Activated CD8-positive, alpha-beta memory T cell treated with anti-CD3 and anti-CD28 coated beads, Interleukin-2, amount 50 U/mL, for 24 hours (primary cell): ENCODE data around the gene PPP1R13L.
"Not testable (repeated sequence)": the region's sequence is repeated elsewhere in the genome, so short reads cannot be mapped to it uniquely, and the experiment has no call there.

Experiments
- DNase-seq: peaks from one replicate; pipeline ENCODE4 v3.0.0-alpha.2; 2020; ENCODE audit errors: extremely low read depth

Gene PPP1R13L

GRCh38 chr19:45404557-45405434 lies at the start of gene PPP1R13L:
PPP1R13L (minus strand) TSS chr19:45405069; CDS start chr19:45398318, 6,751 bp downstream.
- no peak for DNase-seq

DNA sequence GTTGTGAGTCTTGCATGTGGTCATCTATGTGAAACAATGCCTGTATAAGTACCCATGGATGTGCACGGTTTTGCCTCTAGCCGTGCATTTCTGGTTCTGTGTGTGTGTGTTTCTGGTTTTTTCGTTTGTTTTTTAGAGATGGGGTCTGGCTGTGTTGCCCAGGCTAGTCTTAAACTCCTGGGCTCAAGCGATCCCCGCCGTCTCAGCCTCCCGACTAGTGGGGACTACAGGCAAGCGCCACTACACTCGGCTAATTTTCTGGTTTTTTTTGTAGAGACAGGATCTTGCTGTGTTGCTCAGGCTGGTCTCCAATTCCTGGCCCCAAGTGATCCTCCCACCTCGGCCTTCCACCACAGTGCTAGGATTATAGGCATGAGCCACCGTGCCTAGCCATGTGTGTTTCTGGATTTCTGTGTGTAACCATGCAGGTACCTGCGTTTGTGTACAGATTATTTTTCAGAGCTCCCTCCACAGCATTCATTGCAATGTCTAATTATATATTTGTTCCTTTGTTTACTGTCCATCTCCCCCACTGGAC lies 47.0 kb upstream of the PPP1R13L start:
- DNase-seq: no peak

- no peak for DNase-seq
Measured at GRCh38 chr19:45451131-45451849, 46.4 kb upstream of the PPP1R13L start.

DNA sequence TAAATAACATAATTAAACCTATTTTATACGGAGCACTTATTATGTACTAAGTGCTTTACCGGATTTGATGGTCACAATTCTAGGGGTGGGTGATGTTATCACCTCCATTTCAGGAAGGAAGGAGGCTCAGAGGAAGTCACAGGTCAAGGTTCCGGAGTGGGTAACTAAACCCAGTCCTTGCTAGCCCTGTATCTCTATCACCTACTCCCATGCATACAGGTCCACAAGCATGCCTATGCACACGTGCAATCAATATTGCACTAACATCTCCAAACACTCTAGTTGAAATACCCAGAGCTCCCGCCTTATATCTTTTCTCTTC lies 45.1 kb upstream of the PPP1R13L start:
- DNase-seq: no peak

GRCh38 chr19:45448887-45449299 lies 44.0 kb upstream of the PPP1R13L start:
- DNase-seq: no peak

DNA sequence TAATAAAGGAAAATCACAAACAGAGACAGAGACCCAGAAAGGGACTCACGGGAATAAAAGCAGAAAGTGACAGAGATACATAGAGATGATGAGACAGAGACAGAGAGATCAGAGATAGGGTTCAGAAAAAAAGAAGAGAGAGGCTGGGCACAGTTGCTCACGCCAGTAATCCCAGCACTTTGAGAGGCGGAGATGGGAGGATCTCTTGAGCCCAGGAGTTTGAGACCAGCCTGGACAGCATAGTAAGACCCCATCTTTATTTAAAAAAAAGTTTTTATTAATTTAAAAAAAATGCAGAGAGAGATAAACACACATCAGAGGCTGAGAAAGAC lies 43.5 kb upstream of the PPP1R13L start:
- no peak for DNase-seq

GRCh38 chr19:45446944-45447343 lies 42.1 kb upstream of the PPP1R13L start:
- DNase-seq: no peak

- no peak for DNase-seq
Measured at GRCh38 chr19:45446295-45446694, 41.4 kb upstream of the PPP1R13L start.

DNA sequence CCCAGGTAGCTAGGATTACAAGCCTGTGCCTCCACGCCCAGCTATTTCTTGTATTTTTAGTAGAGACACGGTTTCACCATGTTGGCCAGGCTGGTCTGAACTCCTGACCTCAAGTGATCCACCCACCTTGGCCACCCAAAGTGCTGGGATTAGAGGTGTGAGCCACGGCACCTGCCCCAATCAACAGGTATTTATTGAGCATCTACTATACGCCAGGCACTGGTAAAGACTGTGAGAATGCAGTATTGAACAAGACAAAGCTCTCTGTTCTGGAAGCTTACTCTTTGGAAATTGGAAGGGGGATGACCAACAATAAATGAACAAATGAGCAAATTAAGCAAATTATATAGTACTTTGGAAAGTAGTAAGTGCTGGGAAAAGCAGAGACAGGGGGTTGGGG lies 40.3 kb upstream of the PPP1R13L start:
- DNase-seq: no peak

GRCh38 chr19:45444318-45445041 lies 39.6 kb upstream of the PPP1R13L start:
- no peak for DNase-seq

DNA sequence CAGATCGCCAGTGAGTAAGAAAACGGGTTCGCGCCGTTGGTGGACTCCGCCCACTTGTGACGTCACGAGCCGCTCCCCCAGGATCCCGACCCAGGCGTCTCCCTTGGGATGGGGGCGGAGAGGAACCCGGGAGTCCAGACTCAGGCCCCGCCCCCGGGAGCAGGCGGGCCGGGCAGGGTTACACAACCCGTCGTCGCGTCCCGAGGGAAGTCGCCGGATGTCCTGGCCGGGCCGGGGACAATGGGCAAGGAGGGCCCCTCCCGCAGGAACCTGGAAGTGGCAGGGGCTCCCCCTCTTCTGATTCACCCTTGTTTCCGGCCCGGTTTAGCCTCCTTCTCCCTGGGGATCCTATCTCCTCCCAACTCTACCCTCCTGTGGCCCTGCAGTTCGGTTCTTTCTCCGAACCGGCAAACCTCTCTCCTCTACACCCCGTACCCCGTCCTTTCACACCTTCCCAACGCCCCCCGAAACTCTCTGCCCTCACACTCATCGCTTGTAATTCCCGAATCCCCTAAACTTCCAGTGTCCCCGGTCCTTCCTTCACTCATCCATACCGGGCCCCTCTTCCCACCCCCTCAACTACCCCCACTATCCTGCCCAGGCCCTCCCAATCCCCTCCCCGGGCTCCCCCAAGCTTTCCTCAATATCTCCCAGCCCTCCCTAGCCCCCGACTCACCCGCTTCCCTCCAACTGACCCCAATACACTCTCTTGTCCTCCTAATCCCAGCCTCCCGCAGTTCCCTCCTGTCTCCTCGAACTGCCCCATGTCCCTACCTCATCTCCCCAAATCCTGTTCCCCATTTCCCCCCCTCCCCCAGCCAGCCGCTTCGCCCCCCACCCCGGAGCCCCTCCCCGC lies 38.8 kb upstream of the PPP1R13L start:
- no peak for DNase-seq

GRCh38 chr19:45442778-45443461 lies 38.1 kb upstream of the PPP1R13L start:
- DNase-seq: no peak

DNA sequence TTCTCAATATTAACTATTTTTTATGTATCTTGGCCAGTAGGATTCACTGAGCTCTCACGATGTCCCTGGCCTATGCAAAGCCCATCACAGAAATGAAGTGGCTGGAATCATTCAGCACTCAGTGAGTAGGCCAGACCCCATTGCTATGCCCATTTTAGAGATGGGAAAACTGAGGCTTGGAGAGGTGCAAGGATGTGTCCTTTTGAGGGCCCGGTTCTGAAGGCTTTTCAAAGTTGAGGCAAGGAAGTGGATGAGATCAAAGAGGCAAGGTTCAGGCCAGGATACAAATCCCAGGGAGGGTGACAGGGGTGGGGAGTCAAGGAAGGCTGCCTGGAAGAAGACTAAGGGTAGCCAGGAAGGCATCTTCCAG lies 37.5 kb upstream of the PPP1R13L start:
- DNase-seq: no peak

DNA sequence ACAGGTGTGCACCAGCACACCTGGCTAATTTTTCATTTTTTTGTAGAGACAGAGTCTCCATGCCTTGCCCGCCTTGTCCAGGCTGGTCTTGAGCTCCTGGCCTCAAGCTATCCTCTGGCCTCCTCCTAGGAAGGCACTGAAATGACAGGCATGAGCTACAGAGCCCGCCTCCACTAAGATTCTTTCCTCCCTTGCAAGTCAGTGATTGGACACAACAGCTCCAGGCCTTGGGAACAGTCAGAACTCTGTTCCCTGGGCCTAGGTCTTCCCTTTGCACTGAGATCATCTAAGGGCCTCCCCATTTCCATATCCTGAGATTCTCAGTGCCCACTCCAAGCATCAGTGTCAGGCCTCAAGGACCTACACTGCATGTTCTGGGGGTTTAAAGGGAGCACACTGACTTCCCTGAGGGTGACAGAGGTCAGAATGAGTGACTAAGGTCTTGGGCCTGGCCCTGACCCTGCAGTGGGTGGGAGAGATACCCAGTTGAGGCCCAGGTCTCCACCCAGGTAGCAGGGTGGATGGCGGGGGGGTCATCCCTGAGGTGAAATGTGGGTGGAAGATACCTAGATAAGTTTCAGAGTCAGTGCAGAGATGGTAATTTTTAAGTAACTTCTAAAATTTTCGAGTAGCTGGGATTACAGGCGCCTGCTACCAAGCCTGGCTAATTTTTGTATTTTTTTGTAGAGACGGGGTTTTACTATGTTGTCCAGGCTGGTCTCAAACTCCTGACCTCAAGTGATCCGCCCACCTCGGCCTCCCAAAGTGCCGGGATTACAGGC lies 36.2 kb upstream of the PPP1R13L start:
- DNase-seq: no peak

DNA sequence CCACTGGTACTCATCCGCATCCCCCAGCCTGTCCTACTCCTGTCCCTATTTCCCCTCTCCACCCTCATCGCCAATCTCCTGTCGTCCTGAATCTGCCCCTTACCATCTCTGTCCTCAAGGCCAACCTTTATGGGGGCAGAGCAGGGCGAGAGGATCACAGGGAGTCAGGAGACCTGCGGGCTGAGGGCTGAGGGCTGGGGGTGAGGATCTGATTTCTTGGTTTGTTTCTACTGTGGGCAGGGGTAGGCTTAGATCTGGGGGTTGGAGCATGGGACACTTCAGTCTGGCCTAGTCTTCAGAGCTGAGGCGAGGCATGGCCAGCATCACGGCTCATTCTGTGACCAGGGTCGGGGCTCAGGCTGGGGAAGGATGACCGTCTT lies 35.4 kb upstream of the PPP1R13L start:
- no peak for DNase-seq

GRCh38 chr19:45439569-45440258 lies 34.8 kb upstream of the PPP1R13L start:
- DNase-seq: no peak

DNA sequence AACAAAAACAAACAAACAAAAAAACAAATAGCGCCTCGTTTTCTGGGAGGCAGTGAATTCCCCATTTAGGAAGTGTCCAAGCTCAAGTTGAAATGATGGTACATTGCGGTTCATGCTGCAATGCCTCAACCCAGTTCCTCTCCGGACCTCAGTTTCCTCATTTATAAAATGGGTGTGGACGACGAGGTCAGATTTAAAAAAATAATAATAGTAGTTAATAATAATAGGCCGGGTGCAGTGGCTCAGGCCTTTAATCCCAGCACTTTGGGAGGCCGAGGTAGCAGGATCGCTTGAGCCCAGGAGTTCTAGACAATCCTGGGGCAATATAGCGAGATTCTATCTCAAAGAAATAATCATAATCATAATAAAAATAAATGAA lies 34.3 kb upstream of the PPP1R13L start:
- DNase-seq: no peak

DNA sequence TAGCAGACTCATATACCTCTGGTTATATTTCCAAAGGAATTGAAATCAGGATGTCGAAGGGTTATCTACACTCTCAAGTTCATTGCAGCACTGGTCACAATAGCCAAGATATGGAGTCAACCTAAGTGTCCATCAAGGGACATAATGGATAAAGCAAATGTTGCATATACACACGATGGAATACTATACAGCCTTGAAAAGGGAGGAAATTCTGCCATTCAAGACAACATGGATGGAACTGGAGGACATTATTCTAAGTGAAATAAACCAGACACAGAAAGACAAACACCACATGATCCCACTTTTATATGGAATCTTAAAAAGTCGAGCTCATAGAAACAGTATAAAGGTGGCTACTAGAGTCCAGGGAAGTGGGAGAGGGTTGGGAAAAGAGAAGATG lies 32.5 kb upstream of the PPP1R13L start:
- DNase-seq: no peak

DNA sequence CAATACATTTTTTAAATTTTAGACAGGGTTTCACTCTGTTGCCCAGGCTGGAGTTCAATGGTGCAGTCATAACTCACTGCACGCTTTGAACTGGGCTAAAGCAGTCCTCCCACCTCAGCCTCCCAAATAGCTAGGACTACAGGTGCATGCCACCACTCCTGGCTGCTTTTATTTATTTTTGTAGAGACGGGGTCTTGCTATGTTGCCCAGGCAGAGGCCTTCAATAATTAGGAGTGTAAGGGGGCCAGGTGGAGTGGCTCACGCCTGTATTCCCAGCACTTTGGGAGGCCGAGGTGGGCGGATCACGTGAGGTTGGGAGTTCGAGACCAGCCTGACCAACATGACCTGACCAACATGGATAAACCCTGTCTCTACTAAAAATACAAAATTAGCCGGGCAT lies 27.7 kb upstream of the PPP1R13L start:
- DNase-seq: not testable (repeated sequence)

GRCh38 chr19:45431008-45431407 lies 26.1 kb upstream of the PPP1R13L start:
- DNase-seq: not testable (repeated sequence)
